ENCODE data around the gene GLP1R. TPM values are rescaled to one million over a fixed set of nuclear protein-coding genes. Genes with fewer than 3 reads are reported as not detected.

Gene GLP1R
- total and polyA plus RNA-seq, 2 of the 13 experiments (the other 11 are each of a cell fraction or from before 2014, with no cell fraction given) = not detected

GRCh38 chr6:39087197-39087596 lies 38.6 kb downstream of the GLP1R start:
- H3K9me3 ChIP-seq (ENCODE audit: low read length) = no peaks in the 10 kb centered on the region
- H2AFZ ChIP-seq (ENCODE audit: low read length) = no peak overlapping the region
- intact Hi-C loops (cut with micrococcal nuclease; ENCODE audit: unreplicated experiment) = no loop called here
- no TSS peak for BruUV-seq (replicated peaks)
- peaks cover 0 to 33% of the 10 kb centered on the region in 2 experiments; a peak in 2 of 5 replicates for H3K27me3 ChIP-seq (ENCODE audit: control insufficient read depth in 1 of 2, insufficient read depth in 2 of 2, low read length in 2 of 2)
- in situ Hi-C loops (cut with HindIII; ENCODE audit: extremely low pct_ligation_motif_present, low pct_unique_long_range_greater_than_20kb) = no loop called here
- no peak overlapping the region for H3K27ac ChIP-seq (ENCODE audit: extremely low read length, insufficient read depth, low read length)
- DNase-seq (ENCODE audit: low spot score) (no peak), ATAC-seq (no peak), FAIRE-seq (no peak)
- CTCF ChIA-PET (ENCODE audit: low intra/inter-chr PET ratio, low total read pairs) = no interaction called here
- POLR2A ChIA-PET = no interaction called here
- H3K79me2 ChIP-seq (ENCODE audit: insufficient read depth, low read length) = no peaks in the 10 kb centered on the region
- no peaks in the 10 kb centered on the region for H3K36me3 ChIP-seq (replicated peaks in 1 of 2; ENCODE audit: control insufficient read depth in 1 of 2, insufficient read depth in 2 of 2, low read length in 2 of 2)
- 20% methylated on average over 7 of the region's 7 CpGs for WGBS (ENCODE audit: low lambda C conversion rate)
- no peak overlapping the region for H3K4me3 ChIP-seq (replicated peaks in 1 of 3; ENCODE audit: insufficient read depth in 1 of 3, low read depth in 2 of 3, low read length in 3 of 3)
- no peaks in the 10 kb centered on the region for H4K20me1 ChIP-seq (ENCODE audit: insufficient read depth, low read length)
- H3K4me2 ChIP-seq (ENCODE audit: low read depth, low read length) = no peak overlapping the region
- no peak overlapping the region for H3K9ac ChIP-seq (ENCODE audit: insufficient read depth, low read depth, low read length)
- no peaks in the 10 kb centered on the region for H3K4me1 ChIP-seq (ENCODE audit: insufficient read depth, low read length)
- no peak for TF ChIP-seq ZNF609 (CRISPR knock-in tag; IDR thresholded peaks at IDR 0.05; ENCODE audit: borderline replicate concordance)
- no peak for TF ChIP-seq CEBPB (IDR thresholded peaks at IDR 0.05; ENCODE audit: borderline replicate concordance, low read depth, low read length)
- no peak for TF ChIP-seq POLR2G (IDR thresholded peaks at IDR 0.05; ENCODE audit: low read depth, low read length)
- TF ChIP-seq HDAC6 (IDR thresholded peaks at IDR 0.05; ENCODE audit: low read depth, low read length) = no peak
- no peak for TF ChIP-seq TEF (CRISPR knock-in tag; IDR thresholded peaks at IDR 0.05)
- no peak for TF ChIP-seq MED8 (CRISPR knock-in tag; IDR thresholded peaks at IDR 0.05; ENCODE audit: insufficient replicate concordance)
- no peak for TF ChIP-seq HOXD1 (CRISPR knock-in tag; IDR thresholded peaks at IDR 0.05)
- TF ChIP-seq ZFP91 (CRISPR knock-in tag; IDR thresholded peaks at IDR 0.05; ENCODE audit: borderline replicate concordance) = no peak
- no peak for TF ChIP-seq PITX1 (CRISPR knock-in tag; IDR thresholded peaks at IDR 0.05)
- no peak for TF ChIP-seq AHDC1 (CRISPR knock-in tag; IDR thresholded peaks at IDR 0.05; ENCODE audit: borderline replicate concordance)
- no peak for TF ChIP-seq EP300 (IDR thresholded peaks at IDR 0.05; ENCODE audit: low read depth in 2 of 2, low read length in 2 of 2)
- no peak for TF ChIP-seq EP300 (CRISPR knock-in tag; IDR thresholded peaks at IDR 0.05; ENCODE audit: borderline replicate concordance)
